Measurements from ENCODE around the gene RNF19B. TPM values are rescaled to one million over a fixed set of nuclear protein-coding genes. Genes with fewer than 3 reads are reported as not detected.

Gene RNF19B
- total RNA-seq, 4 donors from 2014 or later, result 15.0 to 38.8 (median 29.2) TPM

DNA sequence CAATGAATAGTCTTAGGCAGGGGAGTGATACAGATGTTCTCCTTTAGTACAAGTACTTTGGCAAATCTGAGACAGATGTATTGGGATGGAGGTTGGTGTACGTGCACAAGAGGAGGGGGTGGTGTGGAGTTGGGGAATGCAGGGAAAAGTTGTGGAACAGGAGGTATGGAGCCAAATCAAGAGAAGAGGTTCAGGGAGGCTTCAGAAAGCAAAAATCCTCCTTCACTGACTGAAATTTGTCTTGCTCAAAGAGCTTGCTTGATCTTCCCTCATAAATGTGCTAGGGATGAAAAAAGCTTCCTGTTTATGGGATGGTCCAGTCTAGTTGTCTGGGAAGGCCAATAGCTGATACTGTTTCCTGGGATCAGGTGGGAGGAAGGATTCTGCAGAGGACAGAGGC lies 5.8 kb downstream of the RNF19B start:
- DNase-seq (ENCODE audit: low spot score) (no peak), ATAC-seq (ENCODE audit: low FRiP score) (no peak)

DNA sequence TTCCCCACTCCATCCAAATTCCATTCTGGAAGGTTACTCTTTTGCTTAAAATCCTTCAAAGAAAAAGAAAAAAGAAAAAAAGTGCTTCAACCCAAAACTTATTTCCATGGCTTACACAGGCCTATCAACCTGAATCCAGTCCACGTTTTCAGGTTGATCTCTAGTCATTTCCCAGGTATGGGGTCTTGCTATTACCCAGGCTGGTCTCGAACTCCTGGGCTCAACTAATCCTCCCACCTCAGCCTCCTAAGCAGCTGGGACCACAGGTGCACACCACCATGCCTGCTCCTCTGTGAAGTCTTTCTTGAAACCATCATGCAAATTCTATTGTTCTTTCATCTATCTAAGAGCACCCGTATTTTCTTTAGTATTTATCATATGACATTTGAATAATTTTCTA lies 7.6 kb downstream of the RNF19B start:
- TF ChIP-seq, protein P1, sequence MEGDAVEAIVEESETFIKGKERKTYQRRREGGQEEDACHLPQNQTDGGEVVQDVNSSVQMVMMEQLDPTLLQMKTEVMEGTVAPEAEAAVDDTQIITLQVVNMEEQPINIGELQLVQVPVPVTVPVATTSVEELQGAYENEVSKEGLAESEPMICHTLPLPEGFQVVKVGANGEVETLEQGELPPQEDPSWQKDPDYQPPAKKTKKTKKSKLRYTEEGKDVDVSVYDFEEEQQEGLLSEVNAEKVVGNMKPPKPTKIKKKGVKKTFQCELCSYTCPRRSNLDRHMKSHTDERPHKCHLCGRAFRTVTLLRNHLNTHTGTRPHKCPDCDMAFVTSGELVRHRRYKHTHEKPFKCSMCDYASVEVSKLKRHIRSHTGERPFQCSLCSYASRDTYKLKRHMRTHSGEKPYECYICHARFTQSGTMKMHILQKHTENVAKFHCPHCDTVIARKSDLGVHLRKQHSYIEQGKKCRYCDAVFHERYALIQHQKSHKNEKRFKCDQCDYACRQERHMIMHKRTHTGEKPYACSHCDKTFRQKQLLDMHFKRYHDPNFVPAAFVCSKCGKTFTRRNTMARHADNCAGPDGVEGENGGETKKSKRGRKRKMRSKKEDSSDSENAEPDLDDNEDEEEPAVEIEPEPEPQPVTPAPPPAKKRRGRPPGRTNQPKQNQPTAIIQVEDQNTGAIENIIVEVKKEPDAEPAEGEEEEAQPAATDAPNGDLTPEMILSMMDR (IDR thresholded peaks at IDR 0.05), result no peak
- ATAC-seq (ENCODE audit: low FRiP score), result no peak
- no peak for DNase-seq (ENCODE audit: low spot score)

More for the DNA sequence above, 5.8 kb downstream of the RNF19B start:
- TF ChIP-seq, protein P1 (IDR thresholded peaks at IDR 0.05), result no peak

DNA sequence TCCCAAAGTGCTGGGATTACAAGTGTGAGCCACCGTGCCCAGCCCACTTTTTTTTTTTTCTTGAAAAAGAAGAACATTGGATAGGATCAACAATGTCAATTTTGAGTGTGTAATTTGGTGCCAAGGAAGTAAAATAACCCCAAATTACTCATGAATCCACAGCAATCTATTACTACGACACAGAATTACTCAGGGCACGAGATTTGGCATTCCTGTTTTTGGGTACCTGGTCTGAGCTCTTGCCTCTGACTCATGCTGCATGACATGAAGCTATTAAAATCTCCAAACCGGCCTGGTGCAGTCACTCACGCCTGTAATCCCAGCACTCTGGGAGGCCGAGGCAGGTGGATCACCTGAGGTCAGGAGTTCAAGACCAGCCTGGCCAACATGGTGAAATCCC lies 10.4 kb downstream of the RNF19B start:
- no peak for DNase-seq (ENCODE audit: low spot score)
- ATAC-seq (ENCODE audit: low FRiP score), result peak; percentile 39
- TF ChIP-seq, protein P1 (IDR thresholded peaks at IDR 0.05), result no peak

DNA sequence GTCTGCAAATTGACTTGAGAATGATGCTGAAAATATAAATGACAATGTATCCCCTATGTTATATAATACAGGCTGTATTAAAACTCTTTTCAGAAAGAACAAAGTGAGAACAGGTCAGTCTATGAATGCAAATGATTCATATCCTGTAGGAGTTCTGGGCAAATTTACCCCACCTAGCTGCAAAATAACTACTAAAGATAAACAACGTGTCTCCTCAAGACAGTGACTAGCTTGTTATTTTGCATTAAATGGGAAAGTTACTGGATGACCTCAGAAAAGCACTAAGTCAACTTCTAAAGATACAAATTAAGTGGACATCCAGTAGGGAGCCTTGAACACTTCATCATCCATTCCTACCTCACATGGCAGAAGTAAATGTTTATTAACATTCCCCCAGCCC lies 11.1 kb downstream of the RNF19B start:
- DNase-seq (ENCODE audit: low spot score), result no peak
- TF ChIP-seq, protein P1 (IDR thresholded peaks at IDR 0.05), result no peak
- peak; percentile 58 for ATAC-seq (ENCODE audit: low FRiP score)

DNA sequence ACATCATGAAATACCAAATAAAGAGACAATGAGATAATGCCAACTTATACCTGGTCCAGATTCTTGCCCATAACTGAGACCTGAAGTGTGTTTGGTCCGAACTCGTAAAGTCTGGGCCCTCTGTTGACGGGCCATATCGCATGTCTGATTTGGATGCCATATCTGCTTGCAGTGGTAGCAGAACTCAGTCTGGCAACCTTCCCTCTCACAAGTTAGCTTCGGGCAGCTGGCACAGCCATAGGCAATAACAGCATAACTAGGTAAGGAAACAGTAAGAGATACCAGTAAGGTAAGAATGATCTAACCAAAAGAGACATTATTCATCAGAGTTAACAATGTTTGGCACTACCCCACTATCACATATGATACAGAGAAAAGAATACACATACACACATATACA lies 15.1 kb downstream of the RNF19B start:
- DNase-seq (ENCODE audit: low spot score), result no peak
- ATAC-seq (ENCODE audit: low FRiP score), result no peak
- TF ChIP-seq, protein P1 (IDR thresholded peaks at IDR 0.05), result no peak

DNA sequence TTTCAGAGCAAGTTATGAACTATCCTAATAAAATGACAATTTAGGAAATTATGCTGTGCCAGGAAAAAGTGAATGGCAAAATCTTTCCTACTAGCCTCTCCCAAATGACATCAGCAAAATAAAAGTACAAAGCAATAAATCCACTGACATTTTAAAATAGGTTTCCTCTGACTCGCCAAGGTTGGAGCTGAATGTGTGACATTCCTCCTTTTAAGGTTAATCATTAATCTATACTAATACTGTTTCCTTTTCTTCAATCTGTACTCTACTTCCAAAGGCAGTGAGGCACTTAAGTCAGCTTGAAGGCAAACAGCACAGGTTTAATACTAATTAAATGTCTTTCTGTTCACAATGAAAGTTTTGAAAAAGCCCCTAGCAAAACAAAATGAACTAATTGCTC lies 15.7 kb downstream of the RNF19B start:
- TF ChIP-seq, protein P1 (IDR thresholded peaks at IDR 0.05), result no peak
- DNase-seq (ENCODE audit: low spot score), result no peak
- ATAC-seq (ENCODE audit: low FRiP score), result no peak

DNA sequence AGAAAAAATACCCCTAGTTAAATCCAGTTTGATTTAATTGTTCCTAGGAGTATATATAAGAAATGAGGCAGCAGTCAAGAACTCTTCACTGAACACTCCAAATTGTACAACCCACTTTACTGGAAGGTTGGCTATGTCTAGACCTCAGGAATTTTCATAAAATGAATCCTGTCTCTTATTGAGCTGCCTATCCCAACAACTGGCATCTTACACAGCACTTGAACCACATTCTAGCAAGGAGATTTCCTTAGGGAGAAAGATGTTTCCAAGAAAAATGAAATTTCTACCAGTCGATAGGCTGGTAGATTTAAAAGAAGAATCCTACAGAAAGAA lies 16.3 kb downstream of the RNF19B start:
- ATAC-seq (ENCODE audit: low FRiP score), result no peak
- DNase-seq (ENCODE audit: low spot score), result no peak
- TF ChIP-seq, protein P1 (IDR thresholded peaks at IDR 0.05), result no peak
